Uterus (tissue), 4 donors: ENCODE results near the gene STIM2. TPM values are rescaled to one million over a fixed set of nuclear protein-coding genes. Genes with fewer than 3 reads are reported as not detected.

ENCODE experiments used
- DNase-seq, 2 donors: peaks; one replicate each; pipeline ENCODE4 v3.0.0-alpha.2; 2019 to 2020
- H3K27ac ChIP-seq, 2 donors: fragments of 200-600 bp; sonication (generic); 1 replicate in 1 of 2; 2 replicates in 1 of 2; pipeline ENCODE4 v1.5.1; 2016 to 2018
- H3K27me3 ChIP-seq, 2 donors: fragments of 200-600 bp; sonication (generic); one replicate each; pipeline ENCODE4 v1.5.1; 2018 to 2019; ENCODE audit warnings: control low read depth in 1 of 2
- H3K36me3 ChIP-seq, 2 donors: fragments of 200-600 bp; sonication (generic); one replicate each; pipeline ENCODE4 v1.5.1; 2019; ENCODE audit warnings: control low read depth in 1 of 2
- H3K4me1 ChIP-seq, 2 donors: fragments of 200-600 bp; sonication (generic); one replicate each; pipeline ENCODE4 v1.5.1; 2018 to 2019; ENCODE audit warnings: control low read depth in 1 of 2
- H3K4me3 ChIP-seq, 2 donors: fragments of 200-600 bp; sonication (generic); 1 replicate in 1 of 2; 2 replicates in 1 of 2; pipeline ENCODE4 v1.5.1; 2018 to 2019; ENCODE audit warnings: mild to moderate bottlenecking in 1 of 2
- H3K9me3 ChIP-seq, 2 donors: fragments of 200-600 bp; sonication (generic); one replicate each; pipeline ENCODE4 v1.5.1; 2019; ENCODE audit warnings: control low read depth in 1 of 2
- CTCF ChIP-seq, 4 experiments: fragments of 200-600 bp in 2 of 4; fragments of 450-650 bp in 2 of 4; sonication (generic) in 2 of 4; IDR thresholded peaks; one replicate each; pipeline ENCODE4 v1.5.1; 2016 to 2019; ENCODE audit warnings: antibody characterized with exemption in 4 of 4, mild to moderate bottlenecking in 2 of 4, moderate library complexity in 1 of 4
- POLR2A ChIP-seq, 2 donors: fragments of 450-650 bp; IDR thresholded peaks; one replicate each; pipeline ENCODE4 v1.6.1; 2016; ENCODE audit warnings: antibody characterized with exemption in 2 of 2, mild to moderate bottlenecking in 1 of 2, moderate library complexity in 1 of 2
- intact Hi-C: fragments of 100-400 bp; cut with DNase I; formaldehyde crosslinking; loops from one replicate; pipeline ENCODE4 v1.15.1; 2023; ENCODE audit warnings: low total_unique reads
- total RNA-seq, 4 donors: library from RNA; depleted of rRNA in 3 of 4; stranded (reverse); fragments of >200 nt in 3 of 4; gene quantifications; one replicate each; pipeline versions ENCODE4 v1.1.0 to v1.2.4, GENCODE V29; 2014 to 2023
- donor health status: DM: yes; HTN: yes; CAD: no.

STIM2 gene
- total RNA-seq, 4 donors from 2014 or later = 27.9 to 38.2 (median 29.4) TPM

- intact Hi-C loops = no loop called here
- no peaks in the 10 kb centered on the region for H3K4me1 ChIP-seq
- no peaks in the 10 kb centered on the region for H3K36me3 ChIP-seq
- no peak overlapping the region for H3K4me3 ChIP-seq
- no peak overlapping the region for H3K27ac ChIP-seq
- TF ChIP-seq POLR2A (IDR thresholded peaks at IDR 0.05) = no peak
- no peak for TF ChIP-seq CTCF (IDR thresholded peaks at IDR 0.05)
- H3K9me3 ChIP-seq = no peaks in the 10 kb centered on the region
- no peak for DNase-seq
- H3K27me3 ChIP-seq = no peaks in the 10 kb centered on the region
Measured at GRCh38 chr4:26936284-26937065, 75.8 kb downstream of the STIM2 start.

- no peaks in the 10 kb centered on the region for H3K4me1 ChIP-seq
- no peaks in the 10 kb centered on the region for H3K9me3 ChIP-seq
- H3K4me3 ChIP-seq = no peak overlapping the region
- no peaks in the 10 kb centered on the region for H3K27me3 ChIP-seq
- no peaks in the 10 kb centered on the region for H3K36me3 ChIP-seq
- no peak for TF ChIP-seq POLR2A (IDR thresholded peaks at IDR 0.05)
- TF ChIP-seq CTCF (IDR thresholded peaks at IDR 0.05) = no peak
- no peak for DNase-seq
- H3K27ac ChIP-seq = no peak overlapping the region
- intact Hi-C loops = no loop called here
Measured at GRCh38 chr4:26937139-26937538, 76.5 kb downstream of the STIM2 start.

DNA sequence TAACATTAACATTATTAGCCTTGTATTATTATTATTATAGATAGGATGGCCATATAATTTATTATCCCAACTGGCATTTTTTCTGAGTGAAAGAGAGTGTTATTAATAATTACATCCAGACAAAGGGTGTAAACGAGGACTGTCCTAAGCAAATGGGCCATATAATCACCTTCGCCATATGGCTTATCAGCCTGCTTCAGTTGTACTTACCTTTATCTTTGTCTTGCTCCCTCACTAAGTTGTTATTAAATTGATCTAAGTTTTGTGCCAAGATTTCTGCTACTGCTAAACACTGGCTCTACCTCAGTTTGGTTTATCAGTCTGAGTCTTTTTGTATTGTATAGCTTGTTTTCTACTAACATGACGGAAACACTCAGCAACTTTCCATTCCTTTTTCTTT lies 76.9 kb downstream of the STIM2 start:
- Histone ChIP-seq H3K27ac (no peak overlapping the region), H3K4me1 (no peaks in the 10 kb centered on the region), H3K4me3 (no peak overlapping the region), H3K9me3 (no peaks in the 10 kb centered on the region), H3K36me3 (no peaks in the 10 kb centered on the region), H3K27me3 (no peaks in the 10 kb centered on the region)
- intact Hi-C loops = no loop called here
- no peak for TF ChIP-seq CTCF (IDR thresholded peaks at IDR 0.05)
- no peak for TF ChIP-seq POLR2A (IDR thresholded peaks at IDR 0.05)
- no peak for DNase-seq

DNA sequence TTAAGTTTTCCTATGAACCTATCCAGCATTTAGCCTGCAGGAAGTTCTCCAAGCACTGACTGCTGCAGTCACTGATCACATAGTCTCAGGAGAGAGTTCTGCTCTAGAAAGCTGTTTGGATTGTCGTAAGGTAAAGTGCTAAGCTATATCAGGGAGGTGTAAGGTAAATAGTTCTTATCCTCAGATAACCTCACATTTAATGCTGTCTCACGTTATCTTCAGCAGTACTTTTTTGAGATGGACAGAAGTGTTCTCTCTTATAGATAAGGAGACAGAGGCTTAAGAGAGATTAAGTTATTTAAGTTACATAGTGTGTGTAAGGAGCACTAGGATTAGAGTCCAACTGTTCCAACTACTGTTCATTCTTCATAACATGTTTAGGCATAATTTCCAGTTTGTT lies 77.9 kb downstream of the STIM2 start:
- Histone ChIP-seq H3K9me3 (no peaks in the 10 kb centered on the region), H3K27me3 (no peaks in the 10 kb centered on the region), H3K4me1 (no peaks in the 10 kb centered on the region), H3K27ac (no peak overlapping the region), H3K36me3 (no peaks in the 10 kb centered on the region), H3K4me3 (no peak overlapping the region)
- no peak for DNase-seq
- intact Hi-C loops = no loop called here
- TF ChIP-seq POLR2A (IDR thresholded peaks at IDR 0.05) = no peak
- TF ChIP-seq CTCF (IDR thresholded peaks at IDR 0.05) = no peak

GRCh38 chr4:26941951-26942350 lies 81.3 kb downstream of the STIM2 start:
- Histone ChIP-seq H3K36me3 (no peaks in the 10 kb centered on the region), H3K27me3 (no peaks in the 10 kb centered on the region), H3K27ac (no peak overlapping the region), H3K4me1 (no peaks in the 10 kb centered on the region), H3K4me3 (no peak overlapping the region), H3K9me3 (no peaks in the 10 kb centered on the region)
- no peak for DNase-seq
- TF ChIP-seq CTCF (IDR thresholded peaks at IDR 0.05) (no peak), POLR2A (IDR thresholded peaks at IDR 0.05) (no peak)
- intact Hi-C loops = no loop called here
